Brain microvascular endothelial cell (primary cell): Measurements from ENCODE around the gene EYS.

Source experiments
- DNase-seq: peaks from one replicate; pipeline ENCODE4 v3.0.0-alpha.2; 2020
- H3K27ac ChIP-seq: fragments of 250-450 bp; sonication (Bioruptor Pico); 2 replicates; pipeline ENCODE4 v1.5.1; 2020; ENCODE audit warnings: mild to moderate bottlenecking, moderate library complexity
- H3K27me3 ChIP-seq: fragments of 250-450 bp; sonication (Bioruptor Pico); replicated peaks from 2 replicates; pipeline ENCODE4 v1.5.1; 2020; ENCODE audit warnings: mild to moderate bottlenecking
- H3K36me3 ChIP-seq: fragments of 250-450 bp; sonication (Bioruptor Pico); replicated peaks from 2 replicates; pipeline ENCODE4 v1.5.1; 2020; ENCODE audit warnings: mild to moderate bottlenecking
- H3K4me3 ChIP-seq: 2 replicates; pipeline ENCODE4 v1.5.1; 2011; ENCODE audit warnings: low read depth, mild to moderate bottlenecking, control low read depth, low read length, moderate library complexity
- CTCF ChIP-seq: IDR thresholded peaks from 2 replicates; pipeline ENCODE4 v1.5.1; 2011; ENCODE audit warnings: low read depth, mild to moderate bottlenecking, moderate library complexity, low read length, control low read depth, inconsistent platforms; ENCODE audit errors: missing control alignments
- in situ Hi-C: cut with HindIII; loops from 2 replicates; pipeline ENCODE4 v1.10.0; 2017; ENCODE audit warnings: low sequenced_read_pairs, low pct_ligation_motif_present

The EYS gene

GRCh38 chr6:64811119-64811518 is 895.9 kb downstream of the EYS start:
- no peak for DNase-seq
- H3K27me3 ChIP-seq, result no peaks in the 10 kb centered on the region
- no peaks in the 10 kb centered on the region for H3K36me3 ChIP-seq
- in situ Hi-C loops, result no loop called here
- no peak overlapping the region for H3K4me3 ChIP-seq
- no peak overlapping the region for H3K27ac ChIP-seq
- no peak for TF ChIP-seq CTCF

DNA sequence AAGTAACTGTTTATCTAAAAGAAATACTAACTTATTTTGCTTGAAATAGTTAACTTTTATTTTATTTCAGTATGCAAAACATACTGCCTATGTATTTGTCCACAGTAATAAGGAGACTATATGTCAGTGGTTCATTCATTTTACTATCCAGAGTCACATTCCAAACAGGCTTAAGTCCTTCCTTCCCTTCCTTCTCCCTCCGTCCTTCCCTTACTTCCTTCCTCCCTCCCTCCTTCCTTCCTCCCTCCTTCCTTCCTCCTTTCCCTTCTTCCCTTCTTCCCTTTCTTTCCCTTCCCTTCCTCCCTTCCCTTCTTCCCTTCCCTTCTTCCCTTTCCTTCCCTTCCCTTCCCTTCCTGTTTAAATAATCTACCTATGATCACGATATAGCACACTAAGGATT is 899.2 kb downstream of the EYS start:
- in situ Hi-C loops, result no loop called here
- TF ChIP-seq CTCF, result no peak
- Histone ChIP-seq H3K27ac (no peak overlapping the region), H3K36me3 (no peaks in the 10 kb centered on the region), H3K27me3 (no peaks in the 10 kb centered on the region), H3K4me3 (no peak overlapping the region)
- DNase-seq, result no peak

GRCh38 chr6:64803470-64804166 is 903.4 kb downstream of the EYS start:
- Histone ChIP-seq H3K27ac (no peak overlapping the region), H3K27me3 (no peaks in the 10 kb centered on the region), H3K36me3 (no peaks in the 10 kb centered on the region), H3K4me3 (no peak overlapping the region)
- no peak for TF ChIP-seq CTCF
- in situ Hi-C loops, result no loop called here
- DNase-seq, result no peak

DNA sequence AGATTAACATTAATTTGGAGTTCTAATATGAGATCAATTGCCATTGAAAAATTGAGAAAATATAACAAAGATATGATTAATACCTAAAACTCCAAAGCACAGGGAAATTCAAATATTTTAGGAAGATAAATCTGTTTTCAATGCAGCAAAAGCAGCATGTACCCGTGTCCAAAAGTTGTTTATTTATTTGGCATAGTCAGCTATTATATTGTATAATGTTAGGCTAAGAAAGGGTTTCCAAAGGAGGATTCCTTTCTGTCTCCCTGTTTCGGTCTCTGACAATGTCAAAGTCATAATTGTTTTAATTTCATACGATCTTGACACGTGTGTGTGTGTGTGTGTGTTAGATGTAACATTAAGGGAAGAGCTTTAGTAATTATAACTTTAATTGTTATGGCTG is 914.5 kb downstream of the EYS start:
- in situ Hi-C loops, result no loop called here
- no peaks in the 10 kb centered on the region for H3K27me3 ChIP-seq

DNA sequence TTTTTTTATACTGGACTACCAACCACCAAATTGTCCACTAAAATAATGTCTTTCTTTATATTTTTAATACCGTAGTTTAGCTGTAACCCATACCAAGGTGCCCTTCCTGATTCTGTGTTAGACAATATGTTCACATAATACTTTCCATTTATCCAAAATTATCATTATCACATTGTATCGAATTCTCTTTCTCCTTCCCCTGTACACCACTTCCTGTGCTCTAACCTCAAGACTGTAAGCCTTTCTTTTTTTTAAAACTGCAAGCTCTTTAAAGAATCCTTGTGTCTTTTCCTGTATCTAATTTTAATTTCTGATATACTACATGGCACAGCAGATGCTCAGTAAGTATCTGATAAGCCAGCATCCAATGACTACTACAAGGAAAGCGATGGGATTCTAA is 917.5 kb downstream of the EYS start:
- in situ Hi-C loops, result no loop called here
- no peak for DNase-seq

More for the DNA sequence above, 914.5 kb downstream of the EYS start:
- Histone ChIP-seq H3K4me3 (no peak overlapping the region), H3K36me3 (no peaks in the 10 kb centered on the region), H3K27ac (no peak overlapping the region)
- no peak for TF ChIP-seq CTCF
- DNase-seq, result no peak

More for the DNA sequence above, 917.5 kb downstream of the EYS start:
- H3K4me3 ChIP-seq, result no peak overlapping the region
- no peaks in the 10 kb centered on the region for H3K36me3 ChIP-seq
- H3K27me3 ChIP-seq, result no peaks in the 10 kb centered on the region
- no peak overlapping the region for H3K27ac ChIP-seq
- no peak for TF ChIP-seq CTCF
